IPS-NIHi7 (cell line): ENCODE results near the gene ACP4.
"Not testable (repeated sequence)": the region's sequence is repeated elsewhere in the genome, so short reads cannot be mapped to it uniquely, and the experiment has no call there.

ENCODE experiments used
- DNase-seq: peaks from one replicate; pipeline ENCODE4 v3.0.0; 2012; ENCODE audit warnings: mixed read lengths; ENCODE audit errors: extremely low spot score

The ACP4 gene, protein sequence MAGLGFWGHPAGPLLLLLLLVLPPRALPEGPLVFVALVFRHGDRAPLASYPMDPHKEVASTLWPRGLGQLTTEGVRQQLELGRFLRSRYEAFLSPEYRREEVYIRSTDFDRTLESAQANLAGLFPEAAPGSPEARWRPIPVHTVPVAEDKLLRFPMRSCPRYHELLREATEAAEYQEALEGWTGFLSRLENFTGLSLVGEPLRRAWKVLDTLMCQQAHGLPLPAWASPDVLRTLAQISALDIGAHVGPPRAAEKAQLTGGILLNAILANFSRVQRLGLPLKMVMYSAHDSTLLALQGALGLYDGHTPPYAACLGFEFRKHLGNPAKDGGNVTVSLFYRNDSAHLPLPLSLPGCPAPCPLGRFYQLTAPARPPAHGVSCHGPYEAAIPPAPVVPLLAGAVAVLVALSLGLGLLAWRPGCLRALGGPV

DNA sequence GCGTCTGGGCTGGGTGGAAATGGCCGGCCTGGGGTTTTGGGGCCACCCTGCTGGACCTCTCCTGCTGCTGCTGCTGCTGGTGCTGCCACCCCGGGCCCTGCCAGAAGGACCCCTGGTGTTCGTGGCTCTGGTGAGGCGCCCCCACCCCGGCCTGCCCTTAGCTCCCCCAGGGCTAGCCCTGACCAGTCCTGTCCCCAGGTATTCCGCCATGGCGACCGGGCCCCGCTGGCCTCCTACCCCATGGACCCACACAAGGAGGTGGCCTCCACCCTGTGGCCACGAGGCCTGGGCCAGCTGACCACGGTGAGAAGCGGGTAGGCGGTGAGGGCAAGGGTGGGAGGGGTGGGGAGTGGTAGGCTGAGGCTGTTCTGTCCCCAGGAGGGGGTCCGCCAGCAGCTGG, at the start of gene ACP4:
Gene ACP4, plus strand, starts transcription at position 20 of the 400 bp plus-strand sequence. Its CDS starts 0 bp downstream, at position 20.
- DNase-seq: no peak

DNA sequence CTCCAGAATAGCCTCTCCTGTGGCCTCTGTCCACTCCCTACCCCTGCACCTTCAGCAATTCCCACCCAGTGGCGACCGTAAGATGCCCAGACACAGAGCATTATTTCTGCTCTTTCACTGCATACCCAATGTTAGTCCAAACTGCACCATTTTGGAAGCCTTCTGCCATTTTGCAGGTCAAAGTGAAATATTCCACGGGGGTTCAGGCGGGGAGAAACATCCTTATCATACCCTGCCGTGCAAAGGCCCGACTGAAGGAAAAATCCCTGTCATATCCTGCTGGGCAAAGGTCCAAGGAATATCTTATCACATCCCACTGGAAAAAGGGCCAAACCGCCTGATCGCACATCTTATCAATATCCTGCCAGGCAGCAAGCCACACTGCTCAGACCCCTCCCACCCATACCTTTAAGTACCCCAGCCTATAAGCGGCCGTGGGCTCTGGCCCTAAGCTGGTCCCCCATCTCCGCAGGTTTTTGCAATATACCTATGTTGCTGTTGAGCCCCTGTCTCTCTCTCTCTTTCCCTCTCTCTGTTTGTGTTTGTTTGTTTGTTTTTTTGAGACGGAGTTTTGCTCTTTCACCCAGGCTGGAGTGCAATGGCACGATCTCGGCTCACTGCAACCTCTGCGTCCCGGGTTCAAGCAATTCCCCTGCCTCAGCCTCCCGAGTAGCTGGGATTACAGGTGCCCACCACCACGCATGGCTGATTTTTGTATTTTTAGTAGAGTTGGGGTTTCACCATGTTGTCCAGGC, 48.9 kb upstream of the ACP4 start:
- DNase-seq: no peak

DNA sequence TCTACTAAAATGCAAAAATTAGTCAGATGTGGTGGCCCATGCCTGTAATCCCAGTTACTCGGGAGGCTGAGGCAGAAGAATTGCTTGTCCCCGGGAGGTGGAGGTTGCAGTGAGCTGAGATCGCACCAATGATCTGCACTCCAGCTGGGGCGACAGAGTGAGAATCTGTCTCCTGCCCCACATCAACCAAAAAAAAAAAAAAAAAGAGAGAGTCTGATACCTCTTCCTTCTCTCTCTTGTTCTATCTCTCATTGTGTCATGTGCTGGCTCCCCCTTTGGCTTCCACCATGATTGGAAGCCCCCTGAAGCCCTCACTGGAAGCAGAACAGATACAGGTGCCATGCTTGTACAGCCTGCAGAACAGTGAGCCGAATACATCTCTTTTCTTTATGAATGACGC, 46.7 kb upstream of the ACP4 start:
- no peak for DNase-seq

DNA sequence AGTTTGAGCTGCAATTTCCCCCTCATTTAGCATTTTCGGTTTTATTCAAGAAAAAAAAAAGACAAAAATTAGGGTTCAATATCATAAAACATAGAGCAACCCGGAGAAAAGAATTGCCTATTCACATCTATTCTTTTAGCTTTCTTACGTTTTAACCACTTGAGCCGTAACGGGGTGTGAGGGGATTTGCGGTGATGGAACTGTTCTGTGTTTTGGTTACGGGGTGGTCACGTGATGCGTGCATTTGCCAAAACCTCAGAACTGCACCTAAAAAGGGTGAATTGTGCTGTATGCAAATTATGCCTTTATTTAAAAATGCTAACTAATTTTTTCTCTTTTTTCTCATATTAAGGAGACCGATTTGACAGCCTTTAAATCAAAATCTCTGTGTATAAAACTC, 45.0 kb upstream of the ACP4 start:
- no peak for DNase-seq

DNA sequence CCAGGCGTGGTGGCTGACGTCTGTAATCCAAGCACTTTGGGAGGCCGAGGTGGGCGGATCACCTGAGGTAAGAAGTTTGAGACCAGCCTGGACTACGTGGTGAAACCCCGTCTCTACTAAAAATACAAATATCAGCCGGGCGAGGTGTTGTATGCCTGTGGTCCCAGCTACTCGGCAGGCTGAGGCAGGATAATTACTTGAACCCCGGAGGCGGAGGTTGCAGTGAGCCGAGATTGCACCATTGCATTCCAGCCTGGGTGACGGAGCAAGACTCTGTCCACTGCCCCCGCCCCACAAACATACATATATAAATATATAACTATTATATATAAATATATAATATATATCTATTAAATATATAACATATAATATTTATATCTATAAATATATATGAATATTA, 43.1 kb upstream of the ACP4 start:
- DNase-seq: not testable (repeated sequence)

DNA sequence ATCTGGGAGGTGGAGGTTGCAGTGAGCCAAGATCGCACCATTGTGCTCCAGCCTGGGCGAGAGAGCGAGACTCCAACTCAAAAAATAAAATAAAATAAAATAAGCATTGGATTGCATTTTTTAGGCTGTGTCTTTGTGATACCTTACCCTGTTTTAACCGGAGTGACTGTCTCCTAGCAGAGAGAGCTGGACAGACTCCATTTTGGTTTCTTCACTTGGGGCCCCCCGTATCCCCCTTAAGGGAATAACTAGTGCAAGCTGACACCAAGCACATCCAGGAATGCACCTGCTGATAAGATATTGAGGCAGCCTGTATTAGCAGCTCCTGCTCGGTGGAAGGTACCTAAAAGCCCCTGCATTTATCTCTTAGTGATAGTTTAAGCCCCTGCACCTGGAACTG, 40.7 kb upstream of the ACP4 start:
- DNase-seq: no peak

DNA sequence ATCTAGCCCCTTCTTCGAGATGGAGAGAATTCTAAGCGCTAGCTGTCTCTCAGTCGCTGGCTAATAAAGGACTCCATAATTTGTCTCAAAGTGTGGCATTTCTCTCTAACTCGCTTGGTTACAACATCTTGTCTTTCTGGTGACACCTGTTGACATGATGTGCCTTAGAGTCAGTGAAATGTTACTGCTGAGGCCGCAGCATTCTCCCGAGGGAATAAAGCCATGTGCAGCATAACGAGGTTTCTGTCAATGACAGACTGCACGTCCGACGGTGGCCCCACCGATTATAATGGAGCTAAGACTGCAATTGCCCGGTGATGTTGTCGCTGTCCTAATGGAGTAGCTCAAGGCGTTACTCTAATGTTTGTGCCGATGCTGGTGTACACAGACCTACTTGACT, 40.2 kb upstream of the ACP4 start:
- DNase-seq: no peak

DNA sequence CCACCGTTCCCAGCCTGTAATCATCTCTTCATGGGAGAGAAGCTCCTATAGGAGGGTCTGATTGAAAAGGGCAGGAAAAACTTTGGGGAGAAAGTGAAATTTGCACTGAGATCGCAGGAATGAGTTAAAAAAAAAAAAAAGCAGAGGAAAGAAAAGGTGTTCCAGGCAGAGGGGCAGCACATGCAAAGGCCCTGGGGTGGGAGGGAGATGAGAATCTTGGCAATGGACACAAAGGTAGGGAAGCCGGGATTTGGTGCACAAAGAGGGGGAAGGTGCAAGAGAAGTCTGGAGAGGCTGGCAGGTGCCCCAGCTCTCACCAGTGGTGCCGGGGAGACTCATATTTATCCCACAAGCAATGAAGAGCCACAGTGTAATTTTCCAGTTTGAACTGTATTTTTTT, 36.3 kb upstream of the ACP4 start:
- no peak for DNase-seq

DNA sequence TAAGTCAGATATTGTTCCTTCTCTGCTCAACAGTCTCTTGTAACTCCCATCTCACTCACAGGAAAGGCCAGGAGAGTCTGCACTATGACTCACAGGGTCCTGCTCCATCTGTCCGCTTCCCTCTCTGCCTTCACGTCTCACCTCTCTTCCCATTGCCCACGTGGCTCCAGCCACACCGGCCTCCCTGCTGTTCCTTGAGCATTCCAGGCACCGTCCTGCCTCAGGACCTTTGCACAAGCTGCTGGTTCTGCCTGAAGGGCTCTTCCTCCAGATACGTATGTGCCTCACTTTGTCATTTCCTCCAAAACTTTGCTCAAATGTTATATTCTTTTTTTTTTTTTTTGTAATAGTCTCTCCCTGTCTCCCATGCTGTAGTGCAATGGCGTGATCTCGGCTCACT, 34.0 kb upstream of the ACP4 start:
- DNase-seq: not testable (repeated sequence)

DNA sequence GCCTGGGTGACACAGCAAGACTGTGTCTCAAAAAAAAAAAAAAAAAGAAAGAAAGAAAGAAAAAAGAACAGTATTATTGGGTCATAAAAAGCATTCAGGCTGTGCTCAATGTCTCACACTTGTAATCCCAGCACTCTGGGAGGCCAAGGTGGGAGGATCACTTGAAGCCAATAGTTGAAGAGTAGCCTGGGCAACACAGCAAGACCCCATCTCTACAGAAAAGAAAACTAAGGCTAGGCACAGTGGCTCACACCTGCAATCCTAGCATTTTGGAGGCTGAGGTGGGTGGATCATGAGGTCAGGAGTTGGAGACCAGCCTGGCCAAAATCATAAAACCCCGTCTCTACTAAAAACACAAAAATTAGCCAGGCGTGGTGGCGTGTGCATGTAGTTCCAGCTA, 32.6 kb upstream of the ACP4 start:
- not testable (repeated sequence) for DNase-seq

DNA sequence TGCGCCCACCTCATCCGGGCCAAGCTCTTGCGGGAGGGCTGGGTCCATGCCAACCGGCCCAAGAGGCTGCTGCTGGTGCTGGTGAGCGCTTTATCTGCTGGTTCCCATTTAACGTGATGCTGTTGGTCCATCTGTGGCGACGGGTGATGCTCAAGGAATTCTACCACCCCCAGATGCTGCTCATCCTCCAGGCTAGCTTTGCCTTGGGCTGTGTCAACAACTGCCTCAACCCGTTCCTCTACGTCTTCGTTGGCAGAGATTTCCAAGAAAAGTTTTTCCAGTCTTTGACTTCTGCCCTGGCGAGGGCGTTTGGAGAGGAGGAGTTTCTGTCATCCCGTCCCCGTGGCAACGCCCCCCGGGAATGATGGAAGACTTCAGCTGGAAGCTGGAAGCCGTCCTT, 31.1 kb upstream of the ACP4 start:
- DNase-seq: not testable (repeated sequence)

DNA sequence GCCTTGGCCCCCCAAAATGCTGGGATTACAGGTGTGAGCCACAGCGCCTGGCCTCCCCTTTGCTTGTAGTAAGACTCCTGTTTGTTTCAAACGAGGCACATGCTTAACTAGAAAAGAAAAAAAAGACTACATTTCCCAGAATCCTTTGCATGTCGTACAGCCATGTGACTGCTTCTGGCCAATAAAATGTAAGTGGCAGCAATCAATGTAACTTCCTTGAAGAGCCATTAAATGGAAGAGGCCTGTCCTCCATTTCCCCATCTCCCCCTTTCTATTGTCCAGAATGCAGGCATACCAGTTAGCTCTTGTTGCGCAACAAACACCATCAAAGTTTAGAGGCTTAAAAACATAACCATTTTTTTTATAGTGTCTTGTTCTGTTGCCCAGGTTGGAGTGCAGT, 30.3 kb upstream of the ACP4 start:
- DNase-seq: peak; percentile 24

DNA sequence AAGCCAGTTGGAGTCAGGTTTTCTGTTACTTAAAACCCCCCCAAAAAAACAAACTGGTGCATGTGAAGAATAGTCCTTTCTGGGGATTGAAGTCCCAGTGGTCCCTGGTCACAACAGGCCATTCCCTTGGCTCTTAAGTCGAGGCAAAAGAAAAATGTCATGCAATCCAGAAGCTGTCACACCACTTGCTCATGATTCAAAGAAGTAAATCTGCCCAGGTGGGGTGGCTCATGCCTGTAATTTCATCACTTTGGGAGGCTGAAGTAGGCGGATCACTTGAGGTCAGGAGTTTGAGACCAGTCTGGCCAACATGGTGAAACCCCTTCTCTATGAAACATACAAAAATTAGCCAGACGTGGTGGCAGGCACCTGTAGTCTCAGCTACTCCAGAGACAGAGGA, 28.7 kb upstream of the ACP4 start:
- DNase-seq: not testable (repeated sequence)

DNA sequence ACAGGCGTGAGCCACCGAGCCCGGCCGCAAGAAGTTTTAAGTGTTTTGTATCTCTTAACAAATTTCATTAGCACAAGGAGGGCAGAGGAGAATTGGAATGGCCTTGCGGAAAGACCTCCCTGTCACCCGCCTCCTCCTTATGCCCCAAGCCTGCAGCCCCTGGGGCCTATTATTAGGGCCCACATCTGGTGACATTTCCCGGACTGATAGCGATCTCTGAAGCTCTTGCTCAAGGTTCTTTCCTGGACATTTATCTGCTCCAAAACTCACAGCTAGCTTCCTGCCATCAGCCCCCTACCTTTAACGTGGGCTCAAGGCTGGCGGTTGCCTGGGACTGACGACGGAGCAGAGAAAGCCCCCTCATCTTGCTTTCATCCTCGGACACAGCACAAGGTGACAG, 26.7 kb upstream of the ACP4 start:
- not testable (repeated sequence) for DNase-seq

DNA sequence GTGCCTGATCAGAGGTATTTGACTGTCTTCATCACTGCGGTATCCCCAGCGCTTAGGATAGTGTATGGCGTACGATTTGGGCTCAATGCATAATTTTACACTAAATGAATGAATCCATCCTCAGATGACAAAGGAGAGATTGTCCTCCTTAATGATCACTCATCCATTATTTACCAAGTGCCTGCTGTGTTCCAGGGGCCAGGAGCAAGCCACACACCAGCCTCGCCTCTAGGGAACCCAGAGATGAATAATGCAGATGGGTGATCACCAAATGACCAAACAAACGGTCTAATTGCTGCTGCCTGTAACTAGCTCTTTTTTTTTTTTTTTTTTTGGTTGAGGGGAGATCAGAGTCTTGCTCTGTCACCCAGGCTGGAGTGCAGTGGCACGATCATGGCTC, 25.8 kb upstream of the ACP4 start:
- DNase-seq: no peak

DNA sequence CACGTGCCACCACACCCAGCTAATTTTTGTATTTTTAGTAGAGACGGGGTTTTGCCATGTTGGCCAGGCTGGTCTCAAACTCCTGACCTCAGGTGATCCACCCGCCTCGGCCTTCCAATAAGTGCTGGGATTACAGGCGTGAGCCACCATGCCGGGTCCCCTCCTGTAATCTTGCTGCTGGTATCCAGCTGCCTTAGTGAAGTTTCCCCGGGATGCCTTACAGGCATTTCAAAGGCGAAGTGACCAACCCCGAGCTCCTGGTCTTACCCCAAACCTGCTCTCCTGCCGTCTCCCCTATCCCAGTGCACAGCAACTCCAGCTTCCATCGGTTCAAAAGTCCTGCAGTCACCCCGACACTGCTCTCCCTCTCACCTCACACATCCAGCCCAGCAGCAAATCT, 23.5 kb upstream of the ACP4 start:
- not testable (repeated sequence) for DNase-seq

DNA sequence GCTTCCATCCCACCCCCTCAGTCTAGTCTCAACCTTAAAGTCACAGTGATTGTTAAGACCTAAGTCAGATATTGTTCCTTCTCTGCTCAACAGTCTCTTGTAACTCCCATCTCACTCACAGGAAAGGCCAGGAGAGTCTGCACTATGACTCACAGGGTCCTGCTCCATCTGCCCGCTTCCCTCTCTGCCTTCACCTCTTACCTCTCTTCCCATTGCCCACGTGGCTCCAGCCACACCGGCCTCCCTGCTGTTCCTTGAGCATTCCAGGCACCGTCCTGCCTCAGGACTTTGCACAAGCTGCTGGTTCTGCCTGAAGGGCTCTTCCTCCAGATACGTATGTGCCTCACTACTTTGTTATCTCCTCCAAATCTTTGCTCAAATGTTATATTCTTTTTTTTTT, 23.0 kb upstream of the ACP4 start:
- DNase-seq: not testable (repeated sequence)

DNA sequence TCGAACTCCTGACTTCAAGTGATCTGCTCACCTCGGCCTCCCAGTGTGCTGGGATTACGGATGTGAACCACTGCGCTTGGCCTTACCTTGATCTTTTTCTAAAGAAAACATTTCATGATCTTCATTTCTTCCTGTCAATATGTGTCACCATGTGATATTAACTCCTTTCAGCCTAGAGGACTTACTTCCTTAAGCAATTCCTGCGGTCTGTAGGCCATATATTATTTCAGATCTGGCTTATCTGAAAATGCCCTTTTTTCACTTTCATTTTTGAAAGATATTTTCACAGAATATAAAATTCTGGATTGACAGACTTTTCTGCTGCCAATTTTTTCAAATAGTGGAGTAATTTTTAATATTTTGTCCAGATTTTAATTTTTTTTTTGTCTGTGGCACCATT, 21.9 kb upstream of the ACP4 start:
- DNase-seq: no peak

DNA sequence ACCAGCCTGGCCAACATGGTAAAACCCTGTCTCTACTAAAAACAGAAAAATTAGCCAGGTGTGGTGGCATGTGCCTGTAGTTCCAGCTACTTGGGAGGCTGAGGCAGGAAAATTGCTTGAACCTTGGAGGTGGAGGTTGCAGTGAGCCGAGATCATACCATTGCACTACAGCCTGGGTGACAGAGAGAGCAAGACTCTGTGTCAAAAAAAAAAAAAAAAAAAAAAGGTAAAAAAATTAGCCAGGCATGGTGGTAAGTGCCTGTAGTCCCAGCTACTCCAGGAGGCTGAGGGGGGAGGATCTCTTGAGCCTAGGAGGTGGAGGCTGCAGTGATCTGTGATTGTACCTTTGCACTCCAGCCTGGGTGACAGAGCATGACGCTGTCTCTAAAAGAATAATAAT, 20.1 kb upstream of the ACP4 start, which contains the start of gene GPR32:
Gene GPR32, plus strand, starts transcription at position 301 of the 400 bp plus-strand sequence. CDS start 137 bp downstream, outside the sequence.
- not testable (repeated sequence) for DNase-seq

DNA sequence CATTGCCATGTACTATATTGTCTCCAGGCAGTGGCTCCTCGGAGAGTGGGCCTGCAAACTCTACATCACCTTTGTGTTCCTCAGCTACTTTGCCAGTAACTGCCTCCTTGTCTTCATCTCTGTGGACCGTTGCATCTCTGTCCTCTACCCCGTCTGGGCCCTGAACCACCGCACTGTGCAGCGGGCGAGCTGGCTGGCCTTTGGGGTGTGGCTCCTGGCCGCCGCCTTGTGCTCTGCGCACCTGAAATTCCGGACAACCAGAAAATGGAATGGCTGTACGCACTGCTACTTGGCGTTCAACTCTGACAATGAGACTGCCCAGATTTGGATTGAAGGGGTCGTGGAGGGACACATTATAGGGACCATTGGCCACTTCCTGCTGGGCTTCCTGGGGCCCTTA, 19.3 kb upstream of the ACP4 start:
- no peak for DNase-seq

DNA sequence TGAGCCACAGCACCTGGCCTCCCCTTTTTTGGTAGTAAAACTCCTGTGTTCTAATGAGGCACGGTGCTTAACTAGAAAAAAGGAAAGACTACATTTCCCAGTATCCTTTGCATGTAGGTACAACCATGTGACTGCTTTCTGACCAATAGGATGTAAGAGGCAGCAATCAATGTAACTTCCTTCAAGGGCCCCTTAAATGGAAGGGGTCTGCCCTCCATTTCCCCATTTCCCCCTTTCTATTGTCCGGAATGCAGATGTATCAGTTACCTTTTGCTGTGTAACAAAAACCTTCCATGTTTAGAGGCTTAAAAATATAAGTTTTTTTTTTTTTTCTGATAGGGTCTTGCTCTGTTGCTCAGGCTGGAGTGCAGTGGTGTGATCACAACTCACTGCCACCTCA, 17.7 kb upstream of the ACP4 start:
- peak; percentile 36 for DNase-seq

DNA sequence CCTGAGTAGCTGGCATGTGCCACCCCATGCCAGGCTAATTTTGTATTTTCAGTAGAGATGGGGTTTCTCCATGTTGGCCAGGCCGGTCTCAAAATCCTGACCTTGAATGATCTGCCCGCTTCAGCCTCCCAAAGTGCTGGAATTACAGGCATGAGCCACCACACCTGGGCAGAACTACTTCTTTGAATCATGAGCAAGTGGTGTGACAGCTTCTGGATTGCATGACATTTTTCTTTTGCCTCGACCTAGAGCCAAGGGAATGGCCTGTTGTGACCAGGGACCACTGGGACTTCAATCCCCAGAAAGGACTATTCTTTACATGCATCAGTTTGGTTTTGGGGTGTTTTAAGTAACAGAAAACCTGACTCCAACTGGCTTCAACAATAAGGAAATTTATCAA, 17.3 kb upstream of the ACP4 start:
- DNase-seq: not testable (repeated sequence)

DNA sequence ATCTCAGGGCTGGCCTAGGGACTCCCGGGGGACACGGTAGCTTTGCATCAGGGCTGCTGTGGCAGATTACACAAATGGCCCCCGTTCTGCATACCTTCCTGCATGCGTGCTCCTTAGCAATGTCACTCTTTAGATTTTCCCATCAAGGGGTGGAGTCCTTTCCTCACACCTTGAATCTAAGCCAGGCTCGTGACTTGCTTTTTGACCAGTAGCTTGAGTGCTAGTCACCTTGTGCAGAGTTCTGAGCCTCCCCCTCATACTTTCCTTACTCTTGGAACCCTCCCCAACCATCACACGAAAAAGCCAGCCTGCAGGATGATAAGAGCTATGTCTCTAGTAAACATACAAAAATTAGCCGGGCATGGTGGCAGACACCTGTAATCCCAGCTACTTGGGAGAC, 16.8 kb upstream of the ACP4 start:
- not testable (repeated sequence) for DNase-seq
